Fibroblast of pulmonary artery (primary cell): Measurements from ENCODE around the gene PEMT.

Experiments
- DNase-seq: peaks from one replicate; pipeline ENCODE4 v3.0.0-alpha.2; 2010; ENCODE audit warnings: low read depth
- H3K4me3 ChIP-seq: replicated peaks from 2 replicates; pipeline ENCODE4 v1.5.1; 2011; ENCODE audit warnings: low read depth, mild to moderate bottlenecking, control low read depth, low read length, moderate library complexity
- CTCF ChIP-seq: IDR thresholded peaks from 2 replicates; pipeline ENCODE4 v1.5.1; 2011; ENCODE audit warnings: mild to moderate bottlenecking, control low read depth, low read length, inconsistent platforms; ENCODE audit errors: missing control alignments

Gene PEMT

GRCh38 chr17:17540278-17540906 lies 51.1 kb downstream of the PEMT start:
- DNase-seq = no peak
- no peak for TF ChIP-seq CTCF
- H3K4me3 ChIP-seq = no peak overlapping the region

GRCh38 chr17:17539591-17539990 lies 51.9 kb downstream of the PEMT start:
- DNase-seq = no peak
- H3K4me3 ChIP-seq = no peak overlapping the region
- TF ChIP-seq CTCF = no peak

- DNase-seq = peak; percentile 11
- no peak for TF ChIP-seq CTCF
- no peak overlapping the region for H3K4me3 ChIP-seq
These were observed 52.8 kb downstream of the PEMT start for GRCh38 chr17:17538417-17539391.

- DNase-seq = no peak
- no peak for TF ChIP-seq CTCF
- no peak overlapping the region for H3K4me3 ChIP-seq
These were observed 54.0 kb downstream of the PEMT start for GRCh38 chr17:17537311-17538099.

- no peak overlapping the region for H3K4me3 ChIP-seq
- no peak for TF ChIP-seq CTCF
- no peak for DNase-seq
These were observed 54.8 kb downstream of the PEMT start for GRCh38 chr17:17536702-17537101.

- H3K4me3 ChIP-seq = no peak overlapping the region
- no peak for TF ChIP-seq CTCF
- DNase-seq = peak; percentile 21
These were observed 55.6 kb downstream of the PEMT start for GRCh38 chr17:17535957-17536356.
